HG03571 (cell line): Measurements from ENCODE around the gene PBX2.
"Not testable (repeated sequence)": the region's sequence is repeated elsewhere in the genome, so short reads cannot be mapped to it uniquely, and the experiment has no call there.

Experiments
- ATAC-seq: cut with Tn5 transposase; IDR thresholded peaks from one replicate; pipeline ENCODE4 v1.9.1; 2021; ENCODE audit not compliant: unreplicated experiment

PBX2 gene

GRCh38 chr6:32151863-32152768 is 37.9 kb downstream of the PBX2 start, which contains the start of gene PRRT1:
PRRT1 (minus strand) TSS chr6:32151939; CDS start chr6:32151827, 112 bp downstream.
- no peak for ATAC-seq

- no peak for ATAC-seq
Measured at GRCh38 chr6:32151181-32151862, 38.7 kb downstream of the PBX2 start.

- no peak for ATAC-seq
Measured at GRCh38 chr6:32149932-32150870, 39.8 kb downstream of the PBX2 start.

- no peak for ATAC-seq
Measured at GRCh38 chr6:32149092-32149755, 40.8 kb downstream of the PBX2 start.

- ATAC-seq = no peak
Measured at GRCh38 chr6:32148289-32149091, 41.5 kb downstream of the PBX2 start.

GRCh38 chr6:32147401-32148132 is 42.4 kb downstream of the PBX2 start:
- no peak for ATAC-seq

- ATAC-seq = no peak
Measured at GRCh38 chr6:32146687-32147086, 43.3 kb downstream of the PBX2 start.

GRCh38 chr6:32146287-32146686 is 43.7 kb downstream of the PBX2 start:
- no peak for ATAC-seq

GRCh38 chr6:32144238-32144637 is 45.8 kb downstream of the PBX2 start:
- not testable (repeated sequence) for ATAC-seq

- no peak for ATAC-seq
Measured at GRCh38 chr6:32140420-32141046, 49.5 kb downstream of the PBX2 start.

GRCh38 chr6:32139590-32139989 is 50.4 kb downstream of the PBX2 start:
- ATAC-seq = no peak

GRCh38 chr6:32137454-32137853 is 52.5 kb downstream of the PBX2 start:
- ATAC-seq = no peak
